A549 treated with AZD9567 at 1 μM for 4 hours (cell line): Measurements from ENCODE around the gene ZFP42. TPM values are rescaled to one million over a fixed set of nuclear protein-coding genes. Genes with fewer than 3 reads are reported as not detected.

Experiments used
- total RNA-seq: library from RNA; stranded (reverse); fragments of 200-300 nt; extraction: Qiagen RNA extraction; gene quantifications from 5 replicates; pipeline ENCODE4 v1.2.3, GENCODE V29; 2022; ENCODE audit not compliant: insufficient read depth

The ZFP42 gene
- not detected in 5 replicates for total RNA-seq

DNA sequence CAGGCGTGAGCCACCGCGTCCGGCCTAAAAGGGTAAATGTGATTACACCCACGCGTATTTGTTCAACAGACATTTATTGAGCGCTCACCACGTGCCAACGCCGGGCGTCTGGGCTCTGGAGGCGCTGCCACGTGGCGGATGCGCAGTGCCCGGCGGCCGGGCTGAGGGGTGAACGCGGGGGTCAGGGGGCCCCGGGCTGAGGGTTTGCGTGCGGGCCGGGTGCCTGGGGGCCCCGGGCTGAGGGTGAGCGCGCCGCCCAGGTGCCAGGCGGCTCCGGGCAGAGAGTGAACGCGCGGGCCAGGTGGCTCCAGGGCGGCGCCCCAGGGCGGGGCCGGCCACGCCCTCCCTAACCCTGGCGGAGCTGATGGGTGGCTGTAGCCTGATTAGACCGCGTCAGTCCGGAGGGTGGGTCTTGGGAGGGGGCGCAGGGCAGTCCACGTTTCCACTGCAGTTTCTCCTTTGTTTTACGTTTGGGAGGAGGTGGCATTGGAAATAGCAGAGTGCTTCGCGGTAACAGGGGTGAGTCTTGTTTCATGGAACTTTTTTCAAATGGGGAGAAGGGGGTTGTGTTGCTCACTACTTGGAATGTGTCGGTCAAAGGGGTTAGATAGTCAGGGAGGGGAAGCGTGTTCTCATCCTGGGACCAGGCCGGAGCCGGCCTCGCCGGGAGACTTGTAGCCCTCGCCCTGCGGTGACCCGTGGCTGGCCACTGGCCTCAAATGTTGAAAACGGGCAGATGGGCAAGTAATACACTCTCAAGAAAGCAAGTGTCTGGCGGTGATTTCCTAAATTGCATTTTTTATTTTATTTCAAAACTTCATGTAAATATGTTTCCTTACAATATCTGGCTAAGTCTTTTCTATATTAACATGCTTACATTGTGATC, at the start of gene ZFP42:
TSS of gene ZFP42 (plus strand) at position 450 of the 886 bp plus-strand sequence. CDS start 7,037 bp downstream, outside the sequence.

Other genes with a start within 250 kb of the ZFP42 start
- 29.3 to 51.2 TPM (median 38.3 TPM) in 5 replicates for gene TRIML2, start 113.8 kb downstream of the ZFP42 start, total RNA-seq
- 0.05 TPM in 1 of 5 replicates, not detected in the others for gene TRIML1, start 143.7 kb downstream of the ZFP42 start, total RNA-seq